ENCODE results near the gene PRR16. TPM values are rescaled to one million over a fixed set of nuclear protein-coding genes. Genes with fewer than 3 reads are reported as not detected.

The PRR16 gene
- polyA plus RNA-seq, 2 of the 4 experiments (the other 2 are of a cell fraction) = 0.05 TPM; not detected in 1

- no peak overlapping the region for H3K4me3 ChIP-seq
- no peak for DNase-seq (ENCODE audit: low read depth in 1 of 2, low spot score in 1 of 2)
- ChIA-PET POLR2A (no interaction called here), CTCF (no interaction called here)
- no peak for ATAC-seq
- TF ChIP-seq GATA3 (IDR thresholded peaks at IDR 0.05; ENCODE audit: borderline replicate concordance) (no peak), HEYL (CRISPR knock-in tag; IDR thresholded peaks at IDR 0.05) (no peak), REST (IDR thresholded peaks at IDR 0.05) (no peak), RARB (CRISPR knock-in tag; IDR thresholded peaks at IDR 0.05) (no peak), MYC (IDR thresholded peaks at IDR 0.05; ENCODE audit: borderline replicate concordance, low read length) (no peak), HOXB5 (CRISPR knock-in tag; IDR thresholded peaks at IDR 0.05) (no peak), RNF2 (IDR thresholded peaks at IDR 0.05; ENCODE audit: borderline replicate concordance, low read depth) (no peak), RAD21 (conservative IDR thresholded peaks at IDR 0.05 in 1 of 2, IDR thresholded peaks at IDR 0.05 in 1 of 2) (no peak), SMC3 (IDR thresholded peaks at IDR 0.05) (no peak), HMGXB4 (CRISPR knock-in tag; IDR thresholded peaks at IDR 0.05; ENCODE audit: borderline replicate concordance) (no peak), POLR2A (IDR thresholded peaks at IDR 0.05; ENCODE audit: low read length) (no peak), TFCP2L1 (CRISPR knock-in tag; IDR thresholded peaks at IDR 0.05) (no peak), HOXB13 (CRISPR knock-in tag; IDR thresholded peaks at IDR 0.05; ENCODE audit: low read depth) (no peak)
- no peak overlapping the region for H3K27ac ChIP-seq
- no peaks in the 10 kb centered on the region for H3K4me1 ChIP-seq
- 45% methylated on average over 2 of the region's 2 CpGs for WGBS (ENCODE audit: missing lambda C conversion rate)
- no peak for FAIRE-seq
- H3K9me3 ChIP-seq = no peaks in the 10 kb centered on the region
- no peak overlapping the region for H3K4me2 ChIP-seq
Measured at GRCh38 chr5:120510098-120510637, 46.1 kb downstream of the PRR16 start.

- FAIRE-seq (no peak), DNase-seq (ENCODE audit: low read depth in 1 of 2, low spot score in 1 of 2) (no peak), ATAC-seq (no peak)
- CTCF ChIA-PET = no interaction called here
- 12% methylated on average over 4 of the region's 4 CpGs for WGBS (ENCODE audit: missing lambda C conversion rate)
- Histone ChIP-seq H3K4me1 (no peaks in the 10 kb centered on the region), H3K4me3 (no peak overlapping the region), H3K9me3 (no peaks in the 10 kb centered on the region), H3K4me2 (no peak overlapping the region), H3K27ac (no peak overlapping the region)
- POLR2A ChIA-PET = no interaction called here
- no peak for TF ChIP-seq TP53 (CRISPR knock-in tag; IDR thresholded peaks at IDR 0.05)
- TF ChIP-seq ZFP36 (IDR thresholded peaks at IDR 0.05; ENCODE audit: borderline replicate concordance, partially characterized antibody) = no peak
Measured at GRCh38 chr5:120510994-120511686, 47.0 kb downstream of the PRR16 start.

GRCh38 chr5:120512068-120512467, 48.0 kb downstream of the PRR16 start:
- ChIA-PET POLR2A (no interaction called here), CTCF (no interaction called here)
- ATAC-seq = no peak
- no peak for DNase-seq (ENCODE audit: low read depth in 1 of 2, low spot score in 1 of 2)
- no peak overlapping the region for H3K4me3 ChIP-seq
- TF ChIP-seq ZC3H11A (IDR thresholded peaks at IDR 0.05) (no peak), CEBPB (IDR thresholded peaks at IDR 0.05) (no peak), EP300 (IDR thresholded peaks at IDR 0.05) (no peak), HMGXB4 (CRISPR knock-in tag; IDR thresholded peaks at IDR 0.05; ENCODE audit: borderline replicate concordance) (no peak), RCOR1 (IDR thresholded peaks at IDR 0.05; ENCODE audit: low read depth, low read length) (no peak)
- H3K4me1 ChIP-seq = no peaks in the 10 kb centered on the region
- H3K4me2 ChIP-seq = no peak overlapping the region
- H3K9me3 ChIP-seq = no peaks in the 10 kb centered on the region
- 48% methylated on average over 2 of the region's 2 CpGs for whole genome bisulfite sequencing (ENCODE audit: missing lambda C conversion rate)
- H3K27ac ChIP-seq = no peak overlapping the region
- FAIRE-seq = no peak
